HCT116 (cell line): Measurements from ENCODE around the gene CES1. TPM values are rescaled to one million over a fixed set of nuclear protein-coding genes. Genes with fewer than 3 reads are reported as not detected.

ENCODE experiments used
- ATAC-seq: fragments of 200-7000 bp; cut with Tn5 transposase; 2 replicates; pipeline ENCODE4 v1.9.1; 2020; ENCODE audit warnings: mild to moderate bottlenecking, moderate library complexity
- BruUV-seq: library from RNA; stranded (reverse); fragments of 400-500 nt; replicated peaks from 2 replicates; lab custom pipeline; 2021; lab: Mats Ljungman, UMichigan
- CTCF ChIA-PET: fragments of 300-600 bp; sonication (Branson Sonifier 250); formaldehyde crosslinking; loops from one replicate; lab custom pipeline; 2021; ENCODE audit warnings: antibody characterized with exemption; lab: Charles Lee
- POLR2A ChIA-PET: fragments of 300-600, 350-600 bp; sonication (Branson Sonifier 250); formaldehyde crosslinking; loops from one replicate; lab custom pipeline; 2021; ENCODE audit warnings: antibody characterized with exemption; lab: Charles Lee
- RAD21 ChIA-PET, 2 experiments: fragments of 300-600 bp; sonication (Branson Sonifier 250); formaldehyde crosslinking; loops; one replicate each; lab custom pipeline; 2023; ENCODE audit warnings: low total read pairs in 2 of 2; ENCODE audit not compliant: uncharacterized antibody in 2 of 2, unreplicated experiment in 2 of 2, low non-redundant PET in 1 of 2; lab: Charles Lee
- DNase-seq: peaks from one replicate; pipeline ENCODE4 v3.0.0-alpha.2; 2010; ENCODE audit warnings: low read depth, low spot score
- H2AFZ ChIP-seq: fragments of 200-600 bp; shearing (Covaris generic), sonication (generic); 2 replicates; pipeline ENCODE4 v1.6.1; 2017; ENCODE audit warnings: low read depth, mixed run types, mixed read lengths, antibody characterized with exemption, low read length; ENCODE audit not compliant: poor library complexity, severe bottlenecking
- H3K27ac ChIP-seq: 2 replicates; pipeline ENCODE4 v1.5.1; 2012; ENCODE audit warnings: low read depth, low read length
- H3K27me3 ChIP-seq: fragments of 200-600 bp; sonication (generic); 2 replicates; pipeline ENCODE4 v1.6.1; 2016; ENCODE audit warnings: mixed run types, low read length, mixed read lengths; ENCODE audit not compliant: insufficient read depth
- H3K36me3 ChIP-seq, 2 experiments: fragments of 200-500 bp in 1 of 2; fragments of 200-600 bp in 1 of 2; sonication (Bioruptor generic) in 1 of 2; sonication (generic) in 1 of 2; 2 replicates each; pipeline versions ENCODE4 v1.5.1 to v1.6.1; 2014 to 2016; ENCODE audit warnings: low read length in 2 of 2, inconsistent platforms in 1 of 2, mixed read lengths in 1 of 2, mixed run types in 1 of 2; ENCODE audit not compliant: insufficient read depth in 2 of 2, control insufficient read depth in 1 of 2
- H3K4me1 ChIP-seq, 2 experiments: fragments of 200-600 bp in 1 of 2; sonication (generic) in 1 of 2; 2 replicates each; pipeline versions ENCODE4 v1.5.1 to v1.6.1; 2012 to 2017; ENCODE audit warnings: low read length in 2 of 2, inconsistent platforms in 1 of 2, mild to moderate bottlenecking in 1 of 2, mixed read lengths in 1 of 2, mixed run types in 1 of 2, moderate library complexity in 1 of 2; ENCODE audit not compliant: insufficient read depth in 2 of 2, control insufficient read depth in 1 of 2
- H3K4me2 ChIP-seq: fragments of 200-600 bp; sonication (generic); 2 replicates; pipeline ENCODE4 v1.6.1; 2017; ENCODE audit warnings: mixed run types, low read length, mixed read lengths
- H3K4me3 ChIP-seq, 2 experiments: fragments of 200-600 bp in 1 of 2; sonication (generic) in 1 of 2; replicated peaks in 1 of 2; 2 replicates each; pipeline ENCODE4 v1.5.1; 2011 to 2016; ENCODE audit warnings: low read length in 2 of 2, control low read depth in 1 of 2, low read depth in 1 of 2, mild to moderate bottlenecking in 1 of 2, mixed read lengths in 1 of 2, mixed run types in 1 of 2
- H3K79me2 ChIP-seq: fragments of 200-600 bp; sonication (generic); 2 replicates; pipeline ENCODE4 v1.6.1; 2017; ENCODE audit warnings: mild to moderate bottlenecking, mixed run types, low read length, moderate library complexity, mixed read lengths; ENCODE audit not compliant: insufficient read depth
- H3K9ac ChIP-seq: fragments of 200-600 bp; sonication (generic); 2 replicates; pipeline ENCODE4 v1.6.1; 2016; ENCODE audit warnings: low read length, mixed read lengths
- H3K9me2 ChIP-seq: fragments of 200-600 bp; sonication (generic), shearing (Covaris generic); 2 replicates; pipeline ENCODE4 v1.6.1; 2017; ENCODE audit warnings: mixed run types, mild to moderate bottlenecking, moderate library complexity; ENCODE audit not compliant: insufficient read depth
- H3K9me3 ChIP-seq, 2 experiments: fragments of 200-500 bp in 1 of 2; fragments of 200-600 bp in 1 of 2; sonication (Bioruptor generic) in 1 of 2; sonication (generic) in 1 of 2; 2 replicates each; pipeline ENCODE4 v1.6.1; 2014 to 2017; ENCODE audit warnings: low read length in 2 of 2, mixed read lengths in 2 of 2, inconsistent platforms in 1 of 2, low read depth in 1 of 2, mild to moderate bottlenecking in 1 of 2, mixed run types in 1 of 2, moderate library complexity in 1 of 2; ENCODE audit not compliant: control insufficient read depth in 1 of 2, insufficient read depth in 1 of 2
- H4K20me1 ChIP-seq: fragments of 200-600 bp; sonication (generic), shearing (Covaris generic); 2 replicates; pipeline ENCODE4 v1.6.1; 2017; ENCODE audit warnings: mixed run types, mild to moderate bottlenecking, moderate library complexity; ENCODE audit not compliant: insufficient read depth
- ELF1 ChIP-seq: IDR thresholded peaks from 2 replicates; pipeline ENCODE4 v1.6.1; 2012; ENCODE audit warnings: low read depth, borderline replicate concordance
- FOSL1 ChIP-seq: IDR thresholded peaks from 2 replicates; pipeline ENCODE4 v1.6.1; 2012; ENCODE audit warnings: low read depth
- JUND ChIP-seq: IDR thresholded peaks from 2 replicates; pipeline ENCODE4 v1.6.1; 2012
- POLR2A ChIP-seq: IDR thresholded peaks from 2 replicates; pipeline ENCODE4 v1.7.0; 2011; ENCODE audit warnings: borderline replicate concordance; ENCODE audit not compliant: insufficient read depth, insufficient read length; ENCODE audit errors: extremely low read depth
- POLR2AphosphoS5 ChIP-seq: IDR thresholded peaks from 2 replicates; pipeline ENCODE4 v1.6.1; 2011; ENCODE audit warnings: mild to moderate bottlenecking, low read depth, low read length, moderate library complexity
- RAD21 ChIP-seq: IDR thresholded peaks from 2 replicates; pipeline ENCODE4 v1.6.1; 2012; ENCODE audit warnings: low read depth, mild to moderate bottlenecking
- SIN3A ChIP-seq: IDR thresholded peaks from 2 replicates; pipeline ENCODE4 v1.6.1; 2012; ENCODE audit warnings: low read depth
- YY1 ChIP-seq: IDR thresholded peaks from 2 replicates; pipeline ENCODE4 v1.6.1; 2011; ENCODE audit warnings: low read length, low read depth, moderate library complexity, mild to moderate bottlenecking; ENCODE audit not compliant: insufficient replicate concordance; ENCODE audit errors: extremely low read depth
- intact Hi-C: fragments of 100-400 bp; cut with micrococcal nuclease; formaldehyde crosslinking; loops from 2 replicates; pipeline ENCODE4 v1.10.0; 2022
- total RNA-seq: library from RNA; stranded (reverse); gene quantifications from one replicate; pipeline ENCODE4 v1.2.1, GENCODE V29; 2021; ENCODE audit not compliant: unreplicated experiment
- TF ChIP-seq, protein P1 (sequence below), 3 experiments: fragments of 200-600 bp in 1 of 3; sonication (generic) in 1 of 3; IDR thresholded peaks in 2 of 3; conservative IDR thresholded peaks in 1 of 3; 2 replicates each; pipeline ENCODE4 v1.5.1; 2012 to 2017; ENCODE audit warnings: low read depth in 2 of 3, low read length in 2 of 3, antibody characterized with exemption in 1 of 3, borderline replicate concordance in 1 of 3, control low read depth in 1 of 3, mild to moderate bottlenecking in 1 of 3, mixed read lengths in 1 of 3, mixed run types in 1 of 3, moderate library complexity in 1 of 3; ENCODE audit not compliant: insufficient read depth in 1 of 3
- TF ChIP-seq, protein P2 (sequence below): IDR thresholded peaks from 2 replicates; pipeline ENCODE4 v1.6.1; 2011; ENCODE audit warnings: mild to moderate bottlenecking, low read length, moderate library complexity; ENCODE audit not compliant: insufficient replicate concordance; ENCODE audit errors: extremely low read depth

CES1 gene
- total RNA-seq, 1 experiment from 2014 or later: 1.8 TPM

DNA sequence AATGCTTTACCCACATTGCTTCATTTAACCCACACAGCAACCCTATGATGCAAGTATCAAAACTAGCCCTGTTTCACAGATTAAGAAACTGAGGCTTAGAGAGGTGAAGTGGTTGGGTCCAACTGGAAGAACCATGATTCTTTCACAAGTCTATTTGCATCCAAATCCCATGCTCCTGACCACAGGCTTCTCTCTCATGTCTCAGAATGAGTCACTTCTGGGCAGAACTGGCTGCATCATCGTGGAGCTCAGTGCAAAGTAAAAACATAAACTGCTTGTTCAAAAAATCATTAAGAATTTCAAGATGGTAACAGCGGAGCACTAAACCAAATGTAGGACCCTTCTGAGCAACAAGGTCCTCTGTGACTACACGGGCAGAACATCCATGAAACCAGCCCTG, 20.2 kb upstream of the CES1 start:
- RAD21 ChIA-PET: no interaction called here
- Histone ChIP-seq H3K79me2 (no peaks in the 10 kb centered on the region), H3K27me3 (peaks cover 52% of the 10 kb centered on the region), H2AFZ (no peak overlapping the region), H4K20me1 (no peaks in the 10 kb centered on the region), H3K27ac (no peak overlapping the region), H3K9ac (no peak overlapping the region), H3K4me2 (no peak overlapping the region), H3K36me3 (no peaks in the 10 kb centered on the region), H3K4me1 (no peaks in the 10 kb centered on the region), H3K9me3 (no peaks in the 10 kb centered on the region)
- CTCF ChIA-PET: no interaction called here
- POLR2A ChIA-PET: no interaction called here
- no peak for ATAC-seq
- TF ChIP-seq POLR2AphosphoS5 (no peak), SIN3A (no peak), POLR2A (no peak), YY1 (no peak), RAD21 (no peak), FOSL1 (no peak), ELF1 (no peak), JUND (no peak)
- TF ChIP-seq, protein P1, sequence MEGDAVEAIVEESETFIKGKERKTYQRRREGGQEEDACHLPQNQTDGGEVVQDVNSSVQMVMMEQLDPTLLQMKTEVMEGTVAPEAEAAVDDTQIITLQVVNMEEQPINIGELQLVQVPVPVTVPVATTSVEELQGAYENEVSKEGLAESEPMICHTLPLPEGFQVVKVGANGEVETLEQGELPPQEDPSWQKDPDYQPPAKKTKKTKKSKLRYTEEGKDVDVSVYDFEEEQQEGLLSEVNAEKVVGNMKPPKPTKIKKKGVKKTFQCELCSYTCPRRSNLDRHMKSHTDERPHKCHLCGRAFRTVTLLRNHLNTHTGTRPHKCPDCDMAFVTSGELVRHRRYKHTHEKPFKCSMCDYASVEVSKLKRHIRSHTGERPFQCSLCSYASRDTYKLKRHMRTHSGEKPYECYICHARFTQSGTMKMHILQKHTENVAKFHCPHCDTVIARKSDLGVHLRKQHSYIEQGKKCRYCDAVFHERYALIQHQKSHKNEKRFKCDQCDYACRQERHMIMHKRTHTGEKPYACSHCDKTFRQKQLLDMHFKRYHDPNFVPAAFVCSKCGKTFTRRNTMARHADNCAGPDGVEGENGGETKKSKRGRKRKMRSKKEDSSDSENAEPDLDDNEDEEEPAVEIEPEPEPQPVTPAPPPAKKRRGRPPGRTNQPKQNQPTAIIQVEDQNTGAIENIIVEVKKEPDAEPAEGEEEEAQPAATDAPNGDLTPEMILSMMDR (IDR thresholded peaks at IDR 0.05 in 2 of 3, conservative IDR thresholded peaks at IDR 0.05 in 1 of 3; ENCODE audit: borderline replicate concordance in 1 of 3, insufficient read depth in 1 of 3, low read depth in 2 of 3, low read length in 2 of 3): no peak
- TF ChIP-seq, protein P2, sequence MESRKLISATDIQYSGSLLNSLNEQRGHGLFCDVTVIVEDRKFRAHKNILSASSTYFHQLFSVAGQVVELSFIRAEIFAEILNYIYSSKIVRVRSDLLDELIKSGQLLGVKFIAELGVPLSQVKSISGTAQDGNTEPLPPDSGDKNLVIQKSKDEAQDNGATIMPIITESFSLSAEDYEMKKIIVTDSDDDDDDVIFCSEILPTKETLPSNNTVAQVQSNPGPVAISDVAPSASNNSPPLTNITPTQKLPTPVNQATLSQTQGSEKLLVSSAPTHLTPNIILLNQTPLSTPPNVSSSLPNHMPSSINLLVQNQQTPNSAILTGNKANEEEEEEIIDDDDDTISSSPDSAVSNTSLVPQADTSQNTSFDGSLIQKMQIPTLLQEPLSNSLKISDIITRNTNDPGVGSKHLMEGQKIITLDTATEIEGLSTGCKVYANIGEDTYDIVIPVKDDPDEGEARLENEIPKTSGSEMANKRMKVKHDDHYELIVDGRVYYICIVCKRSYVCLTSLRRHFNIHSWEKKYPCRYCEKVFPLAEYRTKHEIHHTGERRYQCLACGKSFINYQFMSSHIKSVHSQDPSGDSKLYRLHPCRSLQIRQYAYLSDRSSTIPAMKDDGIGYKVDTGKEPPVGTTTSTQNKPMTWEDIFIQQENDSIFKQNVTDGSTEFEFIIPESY: no peak
- TF ChIP-seq, all 23 proteins: peak for 0
- Histone ChIP-seq H3K9me2 (no peaks in the 10 kb centered on the region), H3K4me3 (no peak overlapping the region)
- DNase-seq: no peak
- intact Hi-C loops: no loop called here
- no TSS peak for BruUV-seq
